ENCODE measurements around the gene TSKS. TPM values are rescaled to one million over a fixed set of nuclear protein-coding genes. Genes with fewer than 3 reads are reported as not detected.

Gene TSKS
- total and polyA plus RNA-seq, 2 of the 13 experiments (the other 11 are each of a cell fraction or from before 2014, with no cell fraction given), result 0.03 TPM; not detected in 1

DNA sequence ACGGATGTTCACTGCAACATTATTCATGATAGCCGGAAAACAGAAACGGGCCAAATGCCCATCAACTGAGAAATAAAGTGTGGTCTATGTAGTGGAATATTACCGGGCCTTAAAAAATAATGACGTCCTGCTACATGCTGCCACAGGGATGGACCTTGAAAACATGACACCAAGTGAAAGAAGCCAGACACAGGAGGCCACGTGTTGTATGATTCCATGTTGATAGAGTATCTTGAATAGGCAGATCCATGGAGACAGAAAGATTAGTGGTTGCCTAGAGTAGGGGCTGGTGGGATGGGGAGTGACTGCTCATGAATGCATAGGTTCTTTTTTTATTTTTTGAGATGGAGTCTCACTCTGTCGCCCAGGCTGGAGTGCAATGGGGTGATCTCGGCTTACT is 7.4 kb upstream of the TSKS start:
- no peak overlapping the region for H3K4me2 ChIP-seq (ENCODE audit: low read depth, low read length)
- ChIA-PET CTCF (ENCODE audit: low intra/inter-chr PET ratio, low total read pairs) (no interaction called here), POLR2A (interaction anchor here (1.2 to 1.8 kb wide), 2 partner anchors 80 to 1379 kb away, joined by 6 to 7 read pairs; partner anchors contain the start of genes KDELR1 and PTOV1)
- H3K9ac ChIP-seq (ENCODE audit: insufficient read depth, low read depth, low read length), result no peak overlapping the region
- TF ChIP-seq ZNF816 (CRISPR knock-in tag; IDR thresholded peaks at IDR 0.05; ENCODE audit: borderline replicate concordance), result no peak
- no peak for TF ChIP-seq TBL1XR1 (IDR thresholded peaks at IDR 0.05; ENCODE audit: borderline replicate concordance, low read length, partially characterized antibody)
- TF ChIP-seq ELF4 (CRISPR knock-in tag; IDR thresholded peaks at IDR 0.05; ENCODE audit: borderline replicate concordance), result no peak
- no peak for TF ChIP-seq AGO2 (optimal IDR thresholded peaks at IDR 0.05; ENCODE audit: low read depth, low read length)
- TF ChIP-seq, protein P1, sequence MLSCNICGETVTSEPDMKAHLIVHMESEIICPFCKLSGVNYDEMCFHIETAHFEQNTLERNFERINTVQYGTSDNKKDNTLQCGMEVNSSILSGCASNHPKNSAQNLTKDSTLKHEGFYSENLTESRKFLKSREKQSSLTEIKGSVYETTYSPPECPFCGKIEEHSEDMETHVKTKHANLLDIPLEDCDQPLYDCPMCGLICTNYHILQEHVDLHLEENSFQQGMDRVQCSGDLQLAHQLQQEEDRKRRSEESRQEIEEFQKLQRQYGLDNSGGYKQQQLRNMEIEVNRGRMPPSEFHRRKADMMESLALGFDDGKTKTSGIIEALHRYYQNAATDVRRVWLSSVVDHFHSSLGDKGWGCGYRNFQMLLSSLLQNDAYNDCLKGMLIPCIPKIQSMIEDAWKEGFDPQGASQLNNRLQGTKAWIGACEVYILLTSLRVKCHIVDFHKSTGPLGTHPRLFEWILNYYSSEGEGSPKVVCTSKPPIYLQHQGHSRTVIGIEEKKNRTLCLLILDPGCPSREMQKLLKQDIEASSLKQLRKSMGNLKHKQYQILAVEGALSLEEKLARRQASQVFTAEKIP (CRISPR knock-in tag; IDR thresholded peaks at IDR 0.05; ENCODE audit: borderline replicate concordance), result no peak
- no peak for TF ChIP-seq KLF16 (CRISPR knock-in tag; IDR thresholded peaks at IDR 0.05)
- no peak for TF ChIP-seq ZNF775 (CRISPR knock-in tag; IDR thresholded peaks at IDR 0.05; ENCODE audit: borderline replicate concordance)
- TF ChIP-seq, protein P2, sequence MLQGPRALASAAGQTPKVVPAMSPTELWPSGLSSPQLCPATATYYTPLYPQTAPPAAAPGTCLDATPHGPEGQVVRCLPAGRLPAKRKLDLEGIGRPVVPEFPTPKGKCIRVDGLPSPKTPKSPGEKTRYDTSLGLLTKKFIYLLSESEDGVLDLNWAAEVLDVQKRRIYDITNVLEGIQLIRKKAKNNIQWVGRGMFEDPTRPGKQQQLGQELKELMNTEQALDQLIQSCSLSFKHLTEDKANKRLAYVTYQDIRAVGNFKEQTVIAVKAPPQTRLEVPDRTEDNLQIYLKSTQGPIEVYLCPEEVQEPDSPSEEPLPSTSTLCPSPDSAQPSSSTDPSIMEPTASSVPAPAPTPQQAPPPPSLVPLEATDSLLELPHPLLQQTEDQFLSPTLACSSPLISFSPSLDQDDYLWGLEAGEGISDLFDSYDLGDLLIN (CRISPR knock-in tag; IDR thresholded peaks at IDR 0.05; ENCODE audit: borderline replicate concordance), result no peak
- TF ChIP-seq, protein P3, sequence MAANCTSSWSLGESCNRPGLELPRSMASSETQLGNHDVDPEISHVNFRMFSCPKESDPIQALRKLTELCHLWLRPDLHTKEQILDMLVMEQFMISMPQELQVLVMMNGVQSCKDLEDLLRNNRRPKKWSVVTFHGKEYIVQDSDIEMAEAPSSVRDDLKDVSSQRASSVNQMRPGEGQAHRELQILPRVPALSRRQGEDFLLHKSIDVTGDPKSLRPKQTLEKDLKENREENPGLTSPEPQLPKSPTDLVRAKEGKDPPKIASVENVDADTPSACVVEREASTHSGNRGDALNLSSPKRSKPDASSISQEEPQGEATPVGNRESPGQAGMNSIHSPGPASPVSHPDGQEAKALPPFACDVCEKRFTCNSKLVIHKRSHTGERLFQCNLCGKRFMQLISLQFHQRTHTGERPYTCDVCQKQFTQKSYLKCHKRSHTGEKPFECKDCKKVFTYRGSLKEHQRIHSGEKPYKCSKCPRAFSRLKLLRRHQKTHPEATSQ (CRISPR knock-in tag; IDR thresholded peaks at IDR 0.05; ENCODE audit: borderline replicate concordance), result no peak
- TF ChIP-seq ZNF33A (CRISPR knock-in tag; IDR thresholded peaks at IDR 0.05; ENCODE audit: borderline replicate concordance), result no peak
- TF ChIP-seq TP53 (CRISPR knock-in tag; conservative IDR thresholded peaks at IDR 0.05), result no peak
- TF ChIP-seq, protein P4, sequence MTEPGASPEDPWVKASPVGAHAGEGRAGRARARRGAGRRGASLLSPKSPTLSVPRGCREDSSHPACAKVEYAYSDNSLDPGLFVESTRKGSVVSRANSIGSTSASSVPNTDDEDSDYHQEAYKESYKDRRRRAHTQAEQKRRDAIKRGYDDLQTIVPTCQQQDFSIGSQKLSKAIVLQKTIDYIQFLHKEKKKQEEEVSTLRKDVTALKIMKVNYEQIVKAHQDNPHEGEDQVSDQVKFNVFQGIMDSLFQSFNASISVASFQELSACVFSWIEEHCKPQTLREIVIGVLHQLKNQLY (CRISPR knock-in tag; IDR thresholded peaks at IDR 0.05), result no peak
- H4K20me1 ChIP-seq (ENCODE audit: insufficient read depth, low read length), result no peaks in the 10 kb centered on the region
- peak overlapping the region; percentile 85 for H3K27ac ChIP-seq (ENCODE audit: extremely low read length, insufficient read depth, low read length)
- DNase-seq (ENCODE audit: low spot score) (no peak), ATAC-seq (no peak), FAIRE-seq (no peak)
- no TSS peak for BruUV-seq (replicated peaks)
- in situ Hi-C loops (cut with HindIII; ENCODE audit: extremely low pct_ligation_motif_present, low pct_unique_long_range_greater_than_20kb) (no loop called here), intact Hi-C loops (cut with micrococcal nuclease; ENCODE audit: unreplicated experiment) (no loop called here)
- no peaks in the 10 kb centered on the region for H3K9me3 ChIP-seq (ENCODE audit: low read length)
- WGBS (ENCODE audit: low lambda C conversion rate), result 97% methylated on average over 8 of the region's 8 CpGs
- H3K36me3 ChIP-seq (replicated peaks in 1 of 2; ENCODE audit: control insufficient read depth in 1 of 2, insufficient read depth in 2 of 2, low read length in 2 of 2), result no peaks in the 10 kb centered on the region
- peaks cover 54% of the 10 kb centered on the region for H3K4me1 ChIP-seq (ENCODE audit: insufficient read depth, low read length)
- H3K4me3 ChIP-seq (replicated peaks in 1 of 3; ENCODE audit: insufficient read depth in 1 of 3, low read depth in 2 of 3, low read length in 3 of 3), result no peak overlapping the region
- no peak overlapping the region for H2AFZ ChIP-seq (ENCODE audit: low read length)
- H3K27me3 ChIP-seq (ENCODE audit: control insufficient read depth in 1 of 2, insufficient read depth in 2 of 2, low read length in 2 of 2), result no peaks in the 10 kb centered on the region; a peak in 1 of 5 replicates
- peaks cover 20% of the 10 kb centered on the region for H3K79me2 ChIP-seq (ENCODE audit: insufficient read depth, low read length)
